H1 (cell line): ENCODE results near the gene WFDC11. TPM values are rescaled to one million over a fixed set of nuclear protein-coding genes. Genes with fewer than 3 reads are reported as not detected.

Experiments used
- GABPA ChIP-seq: IDR thresholded peaks from 2 replicates; pipeline ENCODE4 v1.6.1; 2011; ENCODE audit warnings: mild to moderate bottlenecking, low read length, moderate library complexity, borderline replicate concordance; ENCODE audit not compliant: insufficient read depth
- HDAC2 ChIP-seq, 2 experiments: fragments of 300-600 bp in 1 of 2; sonication (generic) in 1 of 2; IDR thresholded peaks; 2 replicates each; pipeline ENCODE4 v1.6.1; 2011 to 2012; ENCODE audit warnings: low read depth in 2 of 2, low read length in 2 of 2, mild to moderate bottlenecking in 2 of 2, moderate library complexity in 2 of 2, borderline replicate concordance in 1 of 2, inconsistent platforms in 1 of 2
- POLR2A ChIP-seq, 2 experiments: IDR thresholded peaks; 1 replicate in 1 of 2; 2 replicates in 1 of 2; pipeline ENCODE4 v1.6.1; 2011; ENCODE audit warnings: low read depth in 2 of 2, low read length in 2 of 2, mild to moderate bottlenecking in 2 of 2; ENCODE audit errors: control extremely low read depth in 1 of 2
- RAD21 ChIP-seq, 2 experiments: IDR thresholded peaks in 1 of 2; conservative IDR thresholded peaks in 1 of 2; 2 replicates each; pipeline ENCODE4 v1.6.1; 2011; ENCODE audit warnings: low read depth in 2 of 2, low read length in 2 of 2, improper control_type of control experiment in 1 of 2, inconsistent platforms in 1 of 2, mild to moderate bottlenecking in 1 of 2, moderate library complexity in 1 of 2
- TAF1 ChIP-seq: IDR thresholded peaks from 2 replicates; pipeline ENCODE4 v1.6.1; 2011; ENCODE audit warnings: mild to moderate bottlenecking, low read depth, low read length
- USF2 ChIP-seq: IDR thresholded peaks from 2 replicates; pipeline ENCODE4 v1.6.1; 2011; ENCODE audit warnings: low read length, improper control_type of control experiment
- polyA plus RNA-seq, 7 experiments: library from polyadenylated mRNA; depleted of rRNA in 3 of 7; stranded (reverse) in 5 of 7; unstranded in 2 of 7; fragments of >200 nt in 5 of 7; fragments of 200-250 nt in 2 of 7; gene quantifications; 1 replicate in 5 of 7; 2 replicates in 1 of 7; 4 replicates in 1 of 7; pipeline versions ENCODE4 v1.2.1 to v1.2.3, GENCODE V29; 2011 to 2013; ENCODE audit warnings: missing spikeins in 2 of 7, mixed read lengths in 2 of 7
- total RNA-seq: library from RNA; stranded (reverse); fragmentation: NEBNext Ultra II Directional; extraction: Animal tissue kit (Norgen Biotek cat#: 25700); gene quantifications from 2 replicates; pipeline ENCODE4 v1.2.1, GENCODE V29; 2021
- TF ChIP-seq, protein P1 (sequence below): fragments of 300-600 bp; sonication (generic); IDR thresholded peaks from 2 replicates; pipeline ENCODE4 v1.7.1; 2012; ENCODE audit warnings: low read length, moderate library complexity, mild to moderate bottlenecking, inconsistent platforms; ENCODE audit not compliant: insufficient replicate concordance

Gene WFDC11
- total and polyA plus RNA-seq, 2 of the 8 experiments (the other 6 are each of a cell fraction or from before 2014, with no cell fraction given) = not detected

DNA sequence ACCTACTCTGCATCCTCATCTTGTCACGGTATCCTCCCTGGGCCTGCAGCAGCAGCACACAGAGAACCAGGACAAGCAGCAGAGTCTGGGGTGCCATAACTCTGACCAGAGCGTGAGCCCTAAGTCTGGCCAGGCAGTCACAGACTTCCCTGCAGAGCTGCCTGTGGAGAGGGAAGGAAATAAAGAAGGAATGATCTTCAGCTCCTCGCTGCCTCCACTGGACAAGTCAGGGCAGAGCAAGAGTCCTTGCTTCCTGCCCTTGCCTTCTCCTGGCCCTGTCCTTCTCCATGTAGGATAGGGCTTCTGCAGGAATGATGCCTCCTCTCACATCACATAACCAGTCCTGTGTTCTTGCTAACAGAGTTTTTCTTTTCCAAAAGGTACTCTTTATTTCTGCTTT lies 15.9 kb upstream of the WFDC11 start (continued):
- TF ChIP-seq, protein P1, sequence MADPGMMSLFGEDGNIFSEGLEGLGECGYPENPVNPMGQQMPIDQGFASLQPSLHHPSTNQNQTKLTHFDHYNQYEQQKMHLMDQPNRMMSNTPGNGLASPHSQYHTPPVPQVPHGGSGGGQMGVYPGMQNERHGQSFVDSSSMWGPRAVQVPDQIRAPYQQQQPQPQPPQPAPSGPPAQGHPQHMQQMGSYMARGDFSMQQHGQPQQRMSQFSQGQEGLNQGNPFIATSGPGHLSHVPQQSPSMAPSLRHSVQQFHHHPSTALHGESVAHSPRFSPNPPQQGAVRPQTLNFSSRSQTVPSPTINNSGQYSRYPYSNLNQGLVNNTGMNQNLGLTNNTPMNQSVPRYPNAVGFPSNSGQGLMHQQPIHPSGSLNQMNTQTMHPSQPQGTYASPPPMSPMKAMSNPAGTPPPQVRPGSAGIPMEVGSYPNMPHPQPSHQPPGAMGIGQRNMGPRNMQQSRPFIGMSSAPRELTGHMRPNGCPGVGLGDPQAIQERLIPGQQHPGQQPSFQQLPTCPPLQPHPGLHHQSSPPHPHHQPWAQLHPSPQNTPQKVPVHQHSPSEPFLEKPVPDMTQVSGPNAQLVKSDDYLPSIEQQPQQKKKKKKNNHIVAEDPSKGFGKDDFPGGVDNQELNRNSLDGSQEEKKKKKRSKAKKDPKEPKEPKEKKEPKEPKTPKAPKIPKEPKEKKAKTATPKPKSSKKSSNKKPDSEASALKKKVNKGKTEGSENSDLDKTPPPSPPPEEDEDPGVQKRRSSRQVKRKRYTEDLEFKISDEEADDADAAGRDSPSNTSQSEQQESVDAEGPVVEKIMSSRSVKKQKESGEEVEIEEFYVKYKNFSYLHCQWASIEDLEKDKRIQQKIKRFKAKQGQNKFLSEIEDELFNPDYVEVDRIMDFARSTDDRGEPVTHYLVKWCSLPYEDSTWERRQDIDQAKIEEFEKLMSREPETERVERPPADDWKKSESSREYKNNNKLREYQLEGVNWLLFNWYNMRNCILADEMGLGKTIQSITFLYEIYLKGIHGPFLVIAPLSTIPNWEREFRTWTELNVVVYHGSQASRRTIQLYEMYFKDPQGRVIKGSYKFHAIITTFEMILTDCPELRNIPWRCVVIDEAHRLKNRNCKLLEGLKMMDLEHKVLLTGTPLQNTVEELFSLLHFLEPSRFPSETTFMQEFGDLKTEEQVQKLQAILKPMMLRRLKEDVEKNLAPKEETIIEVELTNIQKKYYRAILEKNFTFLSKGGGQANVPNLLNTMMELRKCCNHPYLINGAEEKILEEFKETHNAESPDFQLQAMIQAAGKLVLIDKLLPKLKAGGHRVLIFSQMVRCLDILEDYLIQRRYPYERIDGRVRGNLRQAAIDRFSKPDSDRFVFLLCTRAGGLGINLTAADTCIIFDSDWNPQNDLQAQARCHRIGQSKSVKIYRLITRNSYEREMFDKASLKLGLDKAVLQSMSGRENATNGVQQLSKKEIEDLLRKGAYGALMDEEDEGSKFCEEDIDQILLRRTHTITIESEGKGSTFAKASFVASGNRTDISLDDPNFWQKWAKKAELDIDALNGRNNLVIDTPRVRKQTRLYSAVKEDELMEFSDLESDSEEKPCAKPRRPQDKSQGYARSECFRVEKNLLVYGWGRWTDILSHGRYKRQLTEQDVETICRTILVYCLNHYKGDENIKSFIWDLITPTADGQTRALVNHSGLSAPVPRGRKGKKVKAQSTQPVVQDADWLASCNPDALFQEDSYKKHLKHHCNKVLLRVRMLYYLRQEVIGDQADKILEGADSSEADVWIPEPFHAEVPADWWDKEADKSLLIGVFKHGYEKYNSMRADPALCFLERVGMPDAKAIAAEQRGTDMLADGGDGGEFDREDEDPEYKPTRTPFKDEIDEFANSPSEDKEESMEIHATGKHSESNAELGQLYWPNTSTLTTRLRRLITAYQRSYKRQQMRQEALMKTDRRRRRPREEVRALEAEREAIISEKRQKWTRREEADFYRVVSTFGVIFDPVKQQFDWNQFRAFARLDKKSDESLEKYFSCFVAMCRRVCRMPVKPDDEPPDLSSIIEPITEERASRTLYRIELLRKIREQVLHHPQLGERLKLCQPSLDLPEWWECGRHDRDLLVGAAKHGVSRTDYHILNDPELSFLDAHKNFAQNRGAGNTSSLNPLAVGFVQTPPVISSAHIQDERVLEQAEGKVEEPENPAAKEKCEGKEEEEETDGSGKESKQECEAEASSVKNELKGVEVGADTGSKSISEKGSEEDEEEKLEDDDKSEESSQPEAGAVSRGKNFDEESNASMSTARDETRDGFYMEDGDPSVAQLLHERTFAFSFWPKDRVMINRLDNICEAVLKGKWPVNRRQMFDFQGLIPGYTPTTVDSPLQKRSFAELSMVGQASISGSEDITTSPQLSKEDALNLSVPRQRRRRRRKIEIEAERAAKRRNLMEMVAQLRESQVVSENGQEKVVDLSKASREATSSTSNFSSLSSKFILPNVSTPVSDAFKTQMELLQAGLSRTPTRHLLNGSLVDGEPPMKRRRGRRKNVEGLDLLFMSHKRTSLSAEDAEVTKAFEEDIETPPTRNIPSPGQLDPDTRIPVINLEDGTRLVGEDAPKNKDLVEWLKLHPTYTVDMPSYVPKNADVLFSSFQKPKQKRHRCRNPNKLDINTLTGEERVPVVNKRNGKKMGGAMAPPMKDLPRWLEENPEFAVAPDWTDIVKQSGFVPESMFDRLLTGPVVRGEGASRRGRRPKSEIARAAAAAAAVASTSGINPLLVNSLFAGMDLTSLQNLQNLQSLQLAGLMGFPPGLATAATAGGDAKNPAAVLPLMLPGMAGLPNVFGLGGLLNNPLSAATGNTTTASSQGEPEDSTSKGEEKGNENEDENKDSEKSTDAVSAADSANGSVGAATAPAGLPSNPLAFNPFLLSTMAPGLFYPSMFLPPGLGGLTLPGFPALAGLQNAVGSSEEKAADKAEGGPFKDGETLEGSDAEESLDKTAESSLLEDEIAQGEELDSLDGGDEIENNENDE = no peak
- TF ChIP-seq POLR2A (IDR thresholded peaks at IDR 0.05; ENCODE audit: control extremely low read depth in 1 of 2, low read depth in 2 of 2, low read length in 2 of 2) = no peak
- TF ChIP-seq HDAC2 (IDR thresholded peaks at IDR 0.05; ENCODE audit: borderline replicate concordance in 1 of 2, low read depth in 2 of 2, low read length in 2 of 2) = no peak
- TF ChIP-seq GABPA = no peak
- TF ChIP-seq USF2 = no peak
- no peak for TF ChIP-seq TAF1
- TF ChIP-seq RAD21 (IDR thresholded peaks at IDR 0.05 in 1 of 2, conservative IDR thresholded peaks at IDR 0.05 in 1 of 2; ENCODE audit: low read depth in 2 of 2, low read length in 2 of 2) = peak in 1 of 2 experiments; percentile 51; a peak in 3 of 4 replicates
